HG03575 (cell line): ENCODE data around the gene ABTB2.

ENCODE experiments used
- ATAC-seq: cut with Tn5 transposase; IDR thresholded peaks from one replicate; pipeline ENCODE4 v1.9.1; 2021; ENCODE audit not compliant: unreplicated experiment, insufficient number of reproducible peaks, low FRiP score; ENCODE audit errors: extremely low read depth

The ABTB2 gene

DNA sequence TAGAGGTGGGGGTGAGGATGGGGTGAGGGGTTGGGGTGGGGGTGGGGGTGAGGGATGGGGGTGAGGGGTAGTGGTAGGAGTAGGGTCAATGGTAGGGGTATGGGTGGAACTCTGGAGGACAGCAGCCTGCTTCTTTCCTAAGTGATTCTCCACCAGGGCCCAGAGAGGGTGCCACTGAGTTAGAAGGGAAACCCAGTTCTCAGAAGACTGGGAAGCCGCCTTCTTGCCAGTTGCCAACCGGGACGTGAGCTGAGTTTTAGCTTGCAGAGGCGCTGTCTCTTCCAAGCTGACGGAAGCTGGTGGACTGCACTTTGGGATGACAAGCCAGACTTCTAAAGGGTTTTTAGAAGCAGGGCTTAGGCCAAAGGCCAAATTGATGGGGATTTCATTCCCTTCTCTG lies 148.0 kb downstream of the ABTB2 start:
- no peak for ATAC-seq

DNA sequence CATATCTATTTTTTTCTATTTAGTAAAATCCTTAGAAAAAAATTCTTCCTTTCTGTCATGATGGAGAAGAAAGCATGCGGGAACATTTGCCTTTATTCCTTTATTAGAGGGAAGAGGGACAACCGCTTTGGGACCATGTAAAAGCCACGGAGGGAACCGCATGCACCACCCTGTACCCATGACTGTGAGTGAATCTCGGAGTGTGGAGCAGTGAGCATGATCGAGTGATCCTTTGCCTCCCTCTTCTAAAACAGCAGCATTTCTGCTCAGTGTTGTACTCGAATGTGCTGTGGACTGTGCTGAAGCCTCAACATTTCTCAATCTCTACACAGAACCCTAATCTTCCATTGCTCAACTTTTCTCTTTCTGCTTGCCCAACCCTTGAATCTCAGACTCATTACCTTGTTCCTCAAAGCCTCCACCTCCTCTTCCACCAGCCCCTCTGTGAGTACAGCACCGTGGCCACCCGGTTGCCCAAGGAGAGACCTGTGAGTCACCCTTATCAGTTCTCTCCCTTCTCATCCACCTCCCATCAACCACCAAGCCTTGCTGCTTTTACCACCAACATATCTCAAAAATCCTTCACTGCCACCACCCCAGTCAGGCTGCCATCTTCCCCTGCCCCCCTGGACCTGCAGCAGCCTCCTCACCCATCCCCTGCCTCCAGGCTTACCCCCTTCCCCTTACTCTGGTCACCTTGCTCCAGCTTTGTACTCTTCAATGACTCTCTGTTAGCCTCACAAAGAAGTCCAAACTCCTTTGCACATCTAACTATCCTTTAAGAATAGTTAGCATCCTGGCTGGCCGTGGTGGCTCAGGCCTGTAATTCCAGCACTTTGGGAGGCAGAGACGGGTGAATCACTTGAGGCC lies 149.3 kb downstream of the ABTB2 start:
- no peak for ATAC-seq

DNA sequence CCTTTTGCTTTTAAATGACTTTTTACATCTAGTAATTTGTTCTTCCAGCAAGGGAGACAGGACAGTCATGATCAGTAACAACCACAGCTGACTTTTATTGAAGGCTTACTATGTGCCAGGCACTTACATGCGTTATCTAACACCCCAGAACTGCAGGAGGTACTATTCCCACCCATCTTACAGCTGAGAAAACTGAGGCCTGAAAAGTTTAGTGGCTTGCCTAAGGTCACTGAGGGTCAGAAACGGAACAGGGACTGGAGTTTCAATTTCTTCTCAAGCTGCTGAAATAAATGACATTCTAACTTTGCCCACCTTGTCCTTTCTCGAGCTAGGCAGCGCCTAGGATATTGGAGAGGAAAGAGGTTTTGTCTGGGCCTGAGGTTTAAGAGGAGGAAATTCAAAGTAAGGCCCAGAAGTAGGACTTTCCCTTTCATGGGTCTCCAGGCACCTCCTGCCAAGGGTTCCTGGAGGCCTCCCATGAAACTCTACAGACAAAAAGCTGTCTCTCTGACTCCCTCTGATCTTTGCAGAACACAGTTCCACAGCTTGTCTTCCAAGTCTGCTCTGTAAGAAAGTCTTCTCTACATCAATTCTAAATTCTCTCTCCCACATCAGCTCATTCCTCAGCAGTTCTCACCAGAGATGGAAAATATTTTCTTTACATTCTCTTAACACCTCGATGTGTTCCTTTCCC lies 150.2 kb downstream of the ABTB2 start:
- no peak for ATAC-seq

DNA sequence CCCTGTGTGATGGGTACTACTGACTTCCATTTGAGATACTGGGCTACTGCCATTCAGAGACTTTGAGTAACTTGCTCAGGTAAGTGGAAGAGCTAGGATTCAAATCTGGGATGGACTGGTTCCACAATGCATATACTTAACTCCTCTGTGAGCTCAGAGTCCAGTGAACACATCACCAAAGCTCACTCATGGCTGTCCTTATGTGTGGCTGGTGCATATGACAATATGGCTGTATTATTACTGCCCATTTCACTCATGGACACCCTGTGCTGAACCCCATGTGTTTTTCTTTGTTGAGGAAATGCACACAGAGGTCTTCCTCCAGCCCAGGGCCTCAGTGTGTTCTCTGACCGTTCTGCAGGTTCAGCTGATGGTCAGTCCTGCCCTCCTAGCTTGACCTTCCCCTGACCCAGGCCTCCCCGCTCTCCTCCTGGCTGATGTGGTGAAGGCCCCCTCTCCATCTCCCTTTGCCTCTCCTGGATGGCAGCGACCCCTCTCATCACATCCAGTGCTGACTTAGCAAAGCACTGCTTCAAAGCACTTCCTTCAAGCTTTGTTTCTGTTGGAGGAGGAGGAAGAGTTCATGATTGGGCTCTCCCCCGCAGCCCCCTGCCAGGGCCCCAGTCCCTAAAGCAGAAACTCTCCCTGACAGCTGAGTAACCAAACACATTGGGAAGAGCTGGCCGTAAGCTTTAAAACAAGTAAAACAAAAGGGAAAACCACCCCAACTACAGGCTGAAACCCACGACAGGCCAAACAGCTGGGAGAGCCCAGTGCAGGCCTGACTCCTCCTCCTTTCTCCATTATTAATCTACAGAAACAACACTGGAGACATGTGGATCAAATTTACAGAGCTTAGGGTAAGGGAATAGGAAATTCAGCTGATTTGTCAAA lies 151.2 kb downstream of the ABTB2 start:
- no peak for ATAC-seq

DNA sequence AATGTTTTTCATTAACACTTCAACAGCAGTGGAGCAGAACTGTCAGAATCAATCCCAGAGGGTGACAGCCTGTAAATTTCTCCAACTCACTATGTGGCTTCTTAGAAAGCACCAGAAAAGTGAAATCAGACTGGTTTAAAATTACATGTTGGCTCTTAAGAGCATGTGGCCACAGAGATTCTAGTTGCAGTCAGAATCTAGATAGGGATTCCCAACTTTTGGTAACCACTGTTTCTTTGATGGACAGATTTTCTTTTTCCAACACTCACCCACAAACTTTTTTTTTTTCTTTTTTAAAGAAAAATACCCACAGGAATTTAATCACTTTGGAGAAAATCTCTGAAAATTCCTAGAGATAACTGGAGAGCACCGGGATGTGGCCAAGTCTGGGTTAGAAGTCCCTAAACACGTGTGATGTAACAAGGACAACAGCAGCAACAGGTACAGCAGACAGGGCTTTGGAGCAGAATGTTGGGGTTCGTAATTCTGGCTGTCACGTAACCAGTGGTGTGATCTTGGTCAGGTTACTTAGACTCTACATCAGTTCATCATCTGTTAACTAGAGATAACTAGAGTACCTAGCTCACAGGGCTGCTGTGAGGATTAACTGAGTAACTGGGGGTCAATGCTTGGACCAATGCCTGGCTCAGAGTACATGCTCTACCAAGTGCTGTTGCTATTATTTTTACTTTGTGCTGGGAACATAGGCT lies 152.3 kb downstream of the ABTB2 start:
- ATAC-seq = no peak

DNA sequence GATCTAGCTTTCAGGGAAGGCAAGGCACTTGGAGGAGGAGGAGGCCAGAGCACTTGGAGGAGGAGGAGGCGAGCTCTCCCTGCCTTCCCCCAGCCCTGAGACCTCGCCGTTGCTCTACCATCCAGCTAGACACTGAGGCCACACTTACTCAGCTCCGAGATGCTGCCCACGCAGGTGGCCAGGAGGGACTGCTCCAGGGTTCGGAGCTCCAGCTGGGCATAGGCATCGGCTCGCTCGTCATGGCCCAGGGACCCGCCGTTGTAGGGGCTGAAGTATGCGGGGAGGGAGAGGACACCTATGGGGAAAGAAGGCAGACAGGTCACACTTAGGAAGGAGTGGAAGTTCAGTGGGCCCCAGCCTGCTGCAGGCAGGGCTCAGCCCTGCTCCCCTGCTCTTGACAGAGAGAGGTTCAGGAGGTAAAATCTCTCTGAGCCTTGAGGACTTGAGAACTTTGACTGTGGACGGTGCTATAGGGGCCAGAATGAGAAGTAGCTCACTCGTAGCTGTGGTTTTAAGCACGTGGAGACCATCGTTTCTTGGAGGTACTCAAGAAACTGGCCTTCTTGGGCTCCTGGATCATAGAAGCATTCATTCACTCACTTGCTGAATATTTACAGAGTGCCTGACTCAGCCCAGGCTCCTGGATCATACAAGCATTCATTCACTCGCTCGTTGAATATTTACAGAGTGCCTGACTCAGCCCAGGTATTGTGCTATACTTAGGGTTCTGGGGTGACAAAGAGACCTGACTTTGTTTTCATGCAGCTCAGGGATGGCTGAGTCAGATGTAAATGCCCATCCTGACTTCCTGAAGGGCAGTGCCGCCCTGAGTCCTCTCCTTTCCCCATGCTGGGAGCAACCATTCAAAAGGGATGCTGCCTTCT lies 153.2 kb downstream of the ABTB2 start:
- ATAC-seq = no peak

DNA sequence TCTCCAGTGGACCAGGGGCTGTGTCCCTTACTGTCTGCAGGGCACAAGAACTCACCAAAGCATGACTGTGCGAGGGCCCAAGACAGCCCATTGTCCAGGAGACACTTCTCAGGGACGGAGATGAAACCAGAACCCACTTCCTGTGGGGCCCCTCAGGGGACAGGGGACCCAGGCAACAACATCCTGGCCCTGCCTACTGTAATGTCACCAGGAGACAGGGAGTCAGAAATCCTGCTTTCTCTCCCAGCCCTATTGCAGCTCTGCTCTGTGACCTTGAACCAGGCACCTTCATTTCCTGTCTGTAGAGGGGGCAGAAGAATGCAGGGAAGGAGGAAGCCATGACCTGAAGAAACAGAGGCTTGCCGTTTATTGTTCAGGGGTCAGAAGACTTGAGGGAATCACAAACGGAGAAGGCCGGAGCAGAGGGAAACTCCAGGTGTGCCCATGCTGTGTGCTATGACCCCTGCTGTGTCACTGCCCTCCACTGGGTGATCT lies 154.4 kb downstream of the ABTB2 start:
- no peak for ATAC-seq

DNA sequence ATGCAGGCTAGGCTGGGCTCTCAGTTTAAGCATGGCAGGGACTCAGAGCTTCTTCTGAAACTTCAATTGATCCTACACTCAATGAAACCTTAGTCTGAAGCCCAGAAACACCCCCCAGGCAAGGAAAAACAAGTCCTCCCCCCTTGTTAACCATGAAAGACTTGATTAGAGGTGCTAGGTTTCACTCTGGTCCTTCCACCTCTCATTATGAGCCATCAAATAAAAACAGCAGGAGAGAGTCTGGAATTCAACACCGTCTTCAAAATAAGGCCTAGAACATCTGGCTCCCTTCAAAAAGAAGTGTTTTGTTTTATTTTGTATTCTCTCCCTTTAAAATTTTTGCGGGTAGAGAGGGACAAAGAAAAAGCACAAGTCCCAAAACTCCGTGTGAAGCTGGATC lies 156.7 kb downstream of the ABTB2 start:
- ATAC-seq = no peak

DNA sequence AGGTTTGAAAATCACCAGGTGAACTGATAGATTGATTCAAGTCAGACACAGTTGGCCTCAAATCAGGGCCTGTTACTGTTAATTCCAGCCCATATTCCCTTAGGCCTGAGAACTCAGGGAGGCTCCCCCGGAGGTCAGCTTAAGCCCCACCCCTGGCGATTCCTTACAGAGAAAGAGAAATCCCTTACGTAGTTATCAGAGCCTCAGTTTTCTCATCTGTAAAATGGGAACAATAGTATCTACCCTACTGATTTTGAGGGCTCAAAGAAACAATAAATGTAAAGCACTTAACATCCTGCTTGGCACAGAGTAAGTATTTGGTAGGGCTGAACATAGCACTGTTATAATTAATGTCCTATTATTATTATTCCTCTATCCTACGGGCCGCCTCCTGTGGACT lies 158.3 kb downstream of the ABTB2 start:
- ATAC-seq = no peak

DNA sequence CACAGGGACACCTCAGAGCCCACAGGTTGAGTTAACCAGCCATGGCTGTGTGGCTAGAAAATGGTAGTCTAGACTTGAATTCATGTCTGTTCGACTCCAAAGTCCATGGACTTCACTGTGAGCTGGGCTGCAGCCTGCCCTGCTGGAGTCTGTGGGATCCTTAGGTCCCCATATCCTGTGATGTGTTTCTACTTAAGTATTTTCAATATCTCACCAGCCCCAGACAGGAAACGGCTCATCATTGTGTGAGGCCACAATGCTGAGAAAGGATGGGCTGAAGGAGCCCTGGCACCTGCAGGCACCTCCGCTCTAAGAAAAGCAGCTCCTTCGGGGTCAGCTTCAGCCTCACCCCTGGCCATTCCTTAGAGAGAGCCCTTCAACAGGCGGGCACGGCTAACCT lies 159.3 kb downstream of the ABTB2 start:
- ATAC-seq = no peak

DNA sequence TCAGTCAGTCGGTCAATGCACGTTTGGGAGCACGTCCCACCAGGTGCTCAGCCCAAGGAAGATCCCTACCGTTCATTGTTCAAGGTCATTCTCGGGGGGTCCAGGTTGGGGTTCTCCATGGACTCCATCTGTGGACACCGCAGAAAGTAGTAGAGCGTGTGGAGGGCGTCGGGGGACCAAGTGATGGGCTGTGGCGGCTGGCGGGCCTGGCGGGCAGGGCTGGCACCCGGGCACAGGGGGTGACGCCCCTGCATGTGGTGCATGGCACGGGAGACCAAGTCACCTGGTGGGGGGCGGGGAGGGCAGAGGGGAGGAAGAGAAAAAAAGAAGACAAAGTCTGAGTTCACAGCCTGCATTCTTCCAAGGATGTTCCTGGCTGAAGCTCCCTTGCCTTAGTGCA lies 160.6 kb downstream of the ABTB2 start:
- ATAC-seq = no peak

DNA sequence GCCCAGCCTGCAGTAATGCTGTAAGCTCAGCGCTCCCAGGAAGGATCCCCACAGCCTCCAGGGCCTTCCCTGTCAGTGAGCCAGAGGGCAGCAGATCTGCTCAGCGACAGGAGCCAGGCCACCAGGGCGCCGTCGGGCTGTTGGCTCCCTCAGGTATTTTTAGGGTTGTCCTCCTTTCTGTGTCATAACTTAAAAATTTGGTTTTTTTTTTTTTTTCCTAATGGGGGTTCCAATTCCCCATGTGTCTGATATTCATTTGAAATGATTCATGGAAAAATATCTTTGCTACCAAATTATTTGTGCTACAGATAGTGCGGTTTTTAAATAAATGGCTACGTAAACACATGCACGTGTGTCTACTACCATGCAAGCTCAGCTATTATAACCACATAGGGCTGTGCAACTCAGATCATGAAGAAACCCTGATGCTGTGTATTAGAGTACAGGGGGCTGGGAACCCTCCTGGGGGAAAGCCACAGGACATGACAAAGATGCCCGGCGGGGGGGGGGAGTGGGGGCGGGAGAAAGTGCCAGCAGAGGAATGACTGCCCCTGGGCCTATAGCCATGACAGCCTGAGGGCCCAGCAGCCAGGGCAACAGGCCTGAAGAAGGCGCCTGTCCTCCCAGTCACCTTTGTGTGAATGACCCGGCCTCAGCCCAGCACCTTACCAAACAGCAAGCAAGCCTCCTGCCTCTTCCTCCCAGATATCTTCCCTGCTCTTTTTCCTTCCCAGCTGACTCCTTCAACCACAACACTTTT lies 163.1 kb downstream of the ABTB2 start:
- no peak for ATAC-seq

DNA sequence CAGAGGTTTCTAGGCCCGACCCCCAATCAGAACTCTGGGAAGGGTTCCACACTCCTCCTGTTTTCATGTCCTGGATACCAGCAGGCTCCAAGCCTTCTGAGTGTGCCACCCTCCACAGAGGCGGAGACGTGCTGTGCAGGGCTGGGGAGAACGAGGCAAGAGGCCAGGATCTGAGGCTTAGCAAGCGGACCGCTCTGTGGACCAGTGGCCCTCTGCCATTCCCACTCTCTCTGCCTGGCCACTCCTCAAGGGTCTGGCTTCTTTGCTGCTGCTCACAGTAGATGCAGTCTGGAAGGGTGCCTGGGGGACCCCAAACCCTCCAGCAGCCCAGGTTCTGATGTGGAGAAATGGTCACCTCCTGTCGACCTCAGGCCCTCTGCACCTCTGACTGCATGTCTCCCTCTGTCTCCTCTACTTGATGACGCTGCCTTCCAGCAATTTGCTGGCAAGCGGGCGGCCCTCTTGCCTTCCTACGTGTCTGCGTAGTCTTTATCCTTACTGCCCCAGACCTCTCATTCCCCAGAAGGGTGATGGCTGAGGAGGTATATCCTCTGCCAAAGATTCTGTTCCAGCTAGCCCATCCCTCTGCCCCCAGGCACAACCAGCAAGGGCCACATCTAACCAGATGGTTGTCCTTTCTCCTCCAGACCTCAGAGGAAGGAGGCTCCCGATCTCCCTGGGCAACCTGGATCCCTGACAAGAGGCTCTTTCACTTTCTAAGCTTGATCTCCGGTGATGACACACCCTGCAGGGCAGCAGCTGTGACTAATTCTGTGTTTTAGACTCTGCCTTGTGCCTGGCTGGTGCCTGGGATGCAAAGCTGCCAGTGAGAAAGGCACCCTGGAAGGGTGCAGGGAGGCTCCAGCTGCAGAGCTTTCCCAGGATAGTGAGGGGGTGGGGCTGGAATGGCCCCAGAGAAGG lies 165.1 kb downstream of the ABTB2 start:
- ATAC-seq = no peak

DNA sequence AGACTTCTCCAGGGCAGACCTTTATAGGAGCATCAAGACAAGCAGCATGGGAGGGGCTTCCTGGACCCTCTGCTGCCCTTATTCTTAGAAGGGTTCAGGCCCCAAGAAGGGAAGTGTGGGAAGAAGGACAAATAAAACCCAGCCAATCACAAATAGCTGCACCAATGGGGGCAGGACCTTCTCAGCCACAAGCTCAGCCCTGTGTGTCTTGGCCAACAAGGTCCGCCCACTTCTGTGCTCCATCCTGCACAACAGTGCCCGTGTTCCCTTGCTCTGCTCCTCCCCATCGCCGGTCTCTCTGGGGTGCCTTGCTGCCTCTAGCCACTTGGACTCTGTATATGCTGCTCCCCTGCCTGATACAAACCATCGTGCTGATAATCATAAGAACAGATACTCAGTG lies 166.2 kb downstream of the ABTB2 start:
- ATAC-seq = no peak

DNA sequence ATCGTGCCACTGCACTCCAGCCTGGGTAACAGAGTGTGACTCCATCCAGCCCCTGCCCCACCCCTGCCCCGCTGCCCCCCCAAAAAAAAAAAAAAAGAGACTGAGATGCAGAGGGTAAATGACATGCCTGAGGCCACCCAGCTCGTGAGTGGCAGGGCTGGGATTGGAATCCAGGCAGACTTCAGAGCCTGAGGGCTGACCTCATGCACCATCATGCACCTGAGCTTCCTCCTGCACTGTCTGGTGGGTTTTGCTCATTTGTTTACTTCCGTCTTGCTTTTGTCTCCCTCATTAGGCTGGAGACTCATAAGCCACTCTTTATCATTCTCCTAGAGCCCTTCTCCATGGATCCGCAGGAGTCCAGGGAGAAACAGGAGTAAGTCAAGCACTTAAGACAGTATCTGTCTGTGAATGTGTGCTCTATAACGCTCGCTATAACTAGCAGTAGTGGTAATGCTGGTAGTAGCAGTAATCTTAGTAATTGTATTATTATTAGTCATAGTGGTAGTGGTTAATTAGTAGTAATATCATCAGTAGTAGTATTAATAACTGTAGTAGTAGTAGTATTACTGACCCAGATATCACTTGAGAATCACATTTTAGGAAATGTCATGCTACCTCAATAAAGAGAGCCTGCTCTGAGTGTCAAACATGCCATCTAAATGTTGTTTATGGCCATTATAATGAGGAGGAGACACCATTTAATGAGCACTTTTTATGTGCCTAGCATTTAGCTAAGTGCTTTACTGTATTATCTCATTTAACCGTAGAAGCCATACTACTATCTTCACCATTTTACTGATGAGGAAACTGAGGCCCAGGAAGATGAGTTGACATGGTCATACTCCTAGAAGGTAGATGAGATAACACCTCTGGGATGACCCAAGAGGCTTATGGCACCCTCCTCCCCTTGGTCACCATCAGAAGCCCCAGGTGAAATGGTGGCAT lies 167.3 kb downstream of the ABTB2 start:
- ATAC-seq = no peak
